ENCODE measurements around the gene ENTHD1. TPM values are rescaled to one million over a fixed set of nuclear protein-coding genes. Genes with fewer than 3 reads are reported as not detected.

The ENTHD1 gene
- total RNA-seq, 1 experiment from 2014 or later: not detected

GRCh38 chr22:39832627-39833074, 60.9 kb downstream of the ENTHD1 start:
- BruUV-seq (replicated peaks): no TSS peak
- Mint-ChIP-seq H3K9me3 (ENCODE audit: low read depth, unreplicated experiment) (no peaks in the 10 kb centered on the region), H3K27ac (ENCODE audit: unreplicated experiment) (no peak overlapping the region), H3K27me3 (ENCODE audit: unreplicated experiment) (peaks cover 70% of the 10 kb centered on the region), H3K36me3 (ENCODE audit: insufficient read depth, unreplicated experiment) (no peaks in the 10 kb centered on the region), H3K4me1 (ENCODE audit: low read depth, unreplicated experiment) (no peaks in the 10 kb centered on the region), H3K4me3 (ENCODE audit: low read depth, unreplicated experiment) (no peak overlapping the region)
- CTCF ChIA-PET: no interaction called here
- DNase-seq: no peak
- no peak for TF ChIP-seq CTCF (IDR thresholded peaks at IDR 0.05; ENCODE audit: unreplicated experiment)
- intact Hi-C loops (cut with micrococcal nuclease; ENCODE audit: unreplicated experiment): no loop called here

- CTCF ChIA-PET: no interaction called here
- Mint-ChIP-seq H3K36me3 (ENCODE audit: insufficient read depth, unreplicated experiment) (no peaks in the 10 kb centered on the region), H3K4me3 (ENCODE audit: low read depth, unreplicated experiment) (no peak overlapping the region), H3K4me1 (ENCODE audit: low read depth, unreplicated experiment) (peaks cover under 1% of the 10 kb centered on the region), H3K27me3 (ENCODE audit: unreplicated experiment) (peaks cover 55% of the 10 kb centered on the region), H3K9me3 (ENCODE audit: low read depth, unreplicated experiment) (no peaks in the 10 kb centered on the region), H3K27ac (ENCODE audit: unreplicated experiment) (no peak overlapping the region)
- no peak for TF ChIP-seq CTCF (IDR thresholded peaks at IDR 0.05; ENCODE audit: unreplicated experiment)
- intact Hi-C loops (cut with micrococcal nuclease; ENCODE audit: unreplicated experiment): no loop called here
- no TSS peak for BruUV-seq (replicated peaks)
- no peak for DNase-seq
These were observed 67.9 kb downstream of the ENTHD1 start for GRCh38 chr22:39825661-39826102.

- Mint-ChIP-seq H3K9me3 (ENCODE audit: low read depth, unreplicated experiment) (no peaks in the 10 kb centered on the region), H3K27ac (ENCODE audit: unreplicated experiment) (no peak overlapping the region), H3K36me3 (ENCODE audit: insufficient read depth, unreplicated experiment) (no peaks in the 10 kb centered on the region), H3K4me3 (ENCODE audit: low read depth, unreplicated experiment) (no peak overlapping the region), H3K4me1 (ENCODE audit: low read depth, unreplicated experiment) (peaks cover 10% of the 10 kb centered on the region), H3K27me3 (ENCODE audit: unreplicated experiment) (peaks cover 38% of the 10 kb centered on the region)
- no TSS peak for BruUV-seq (replicated peaks)
- TF ChIP-seq CTCF (IDR thresholded peaks at IDR 0.05; ENCODE audit: unreplicated experiment): no peak
- CTCF ChIA-PET: no interaction called here
- intact Hi-C loops (cut with micrococcal nuclease; ENCODE audit: unreplicated experiment): no loop called here
- no peak for DNase-seq
These were observed 72.6 kb downstream of the ENTHD1 start for GRCh38 chr22:39821008-39821407.

GRCh38 chr22:39820256-39820655, 73.3 kb downstream of the ENTHD1 start:
- no peak for DNase-seq
- Mint-ChIP-seq H3K4me3 (ENCODE audit: low read depth, unreplicated experiment) (no peak overlapping the region), H3K9me3 (ENCODE audit: low read depth, unreplicated experiment) (no peaks in the 10 kb centered on the region), H3K27ac (ENCODE audit: unreplicated experiment) (no peak overlapping the region), H3K36me3 (ENCODE audit: insufficient read depth, unreplicated experiment) (no peaks in the 10 kb centered on the region), H3K27me3 (ENCODE audit: unreplicated experiment) (peaks cover 33% of the 10 kb centered on the region), H3K4me1 (ENCODE audit: low read depth, unreplicated experiment) (peaks cover 10% of the 10 kb centered on the region)
- BruUV-seq (replicated peaks): no TSS peak
- CTCF ChIA-PET: no interaction called here
- no peak for TF ChIP-seq CTCF (IDR thresholded peaks at IDR 0.05; ENCODE audit: unreplicated experiment)
- intact Hi-C loops (cut with micrococcal nuclease; ENCODE audit: unreplicated experiment): no loop called here

All from Calu3 (cell line).